GM21528 (cell line): ENCODE results near the gene DGLUCY.
"Not testable (repeated sequence)": the region's sequence is repeated elsewhere in the genome, so short reads cannot be mapped to it uniquely, and the experiment has no call there.

Source experiments
- ATAC-seq: cut with Tn5 transposase; IDR thresholded peaks from one replicate; pipeline ENCODE4 v1.9.1; 2021; ENCODE audit warnings: mild to moderate bottlenecking, moderate library complexity; ENCODE audit not compliant: unreplicated experiment, low FRiP score

DGLUCY gene

DNA sequence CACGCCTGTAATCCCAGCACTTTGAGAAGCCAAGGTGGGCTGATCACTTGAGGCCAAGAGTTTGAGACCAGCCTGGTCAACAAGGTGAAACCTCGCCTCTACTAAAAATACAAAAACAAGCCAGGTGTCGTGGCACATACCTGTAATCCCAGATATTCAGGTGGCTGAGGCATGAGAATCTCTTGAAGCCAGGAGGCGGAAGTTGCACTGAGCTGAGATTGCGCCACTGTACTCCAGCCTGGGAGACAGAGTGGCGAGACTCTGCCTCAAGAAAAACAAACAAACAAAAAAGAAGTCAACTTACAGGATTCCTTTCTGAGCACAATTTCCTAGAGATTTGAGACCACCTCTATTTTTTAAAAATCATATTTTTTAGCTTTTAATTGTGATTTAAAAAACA, 45.3 kb downstream of the DGLUCY start:
- no peak for ATAC-seq

DNA sequence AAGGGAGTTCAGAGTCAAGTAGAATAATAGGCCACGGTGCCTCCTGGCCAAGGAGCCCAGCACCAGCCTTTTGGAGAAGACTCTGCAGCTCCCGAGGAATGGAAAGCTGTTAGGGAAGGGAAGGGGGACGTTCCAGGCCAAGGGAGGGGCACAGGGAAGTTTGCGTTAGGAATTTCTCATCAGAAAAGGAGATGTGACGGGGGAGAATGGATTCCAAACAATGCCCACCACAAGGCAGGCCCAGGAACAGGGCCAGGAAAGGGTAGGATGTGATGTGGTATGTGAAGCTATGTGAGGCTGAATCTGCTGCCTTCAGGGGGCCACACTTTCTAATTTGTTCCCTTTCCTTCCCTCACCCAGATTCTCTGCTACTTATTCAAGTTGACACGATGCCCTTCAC, 46.0 kb downstream of the DGLUCY start:
- ATAC-seq = no peak

DNA sequence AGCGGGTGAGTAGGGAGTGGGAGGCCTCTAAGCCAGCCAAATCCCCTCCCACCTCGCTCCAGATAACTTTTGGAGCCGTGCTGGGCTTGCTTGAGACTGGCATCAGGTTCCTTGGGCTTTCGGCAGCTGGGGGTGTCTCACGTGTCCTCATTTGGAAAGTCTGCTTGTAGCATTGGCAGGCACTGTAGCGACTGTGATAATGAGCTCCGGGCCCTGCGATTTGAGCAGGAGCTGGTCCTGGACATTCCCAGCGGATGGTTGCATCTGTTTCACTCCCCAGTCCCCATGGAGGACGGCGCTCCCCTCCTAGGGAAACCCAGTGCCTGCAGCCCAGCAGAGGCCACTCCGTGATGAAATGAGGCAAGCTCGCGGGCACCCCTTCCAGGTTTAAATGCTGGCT, 49.4 kb downstream of the DGLUCY start:
- no peak for ATAC-seq

DNA sequence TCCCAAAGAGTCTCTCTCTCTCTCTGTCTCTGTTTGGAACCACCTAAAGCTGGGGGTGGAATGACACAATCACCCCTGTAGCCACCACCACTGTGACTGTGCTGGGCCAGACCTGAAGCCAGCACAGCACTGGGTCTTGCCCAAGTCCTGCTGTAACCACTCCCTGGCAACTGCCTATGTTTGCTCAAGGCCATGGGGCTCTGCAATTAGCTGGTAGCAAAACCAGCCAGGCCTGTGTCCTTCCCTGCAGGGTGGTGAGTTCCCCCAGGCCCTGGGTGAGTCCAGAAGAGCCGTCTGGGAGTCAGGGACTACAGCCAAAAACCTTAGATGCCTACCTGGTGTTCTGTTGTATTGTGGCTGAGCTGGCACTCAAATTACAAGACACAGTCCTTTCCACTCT, 50.8 kb downstream of the DGLUCY start:
- ATAC-seq = no peak

DNA sequence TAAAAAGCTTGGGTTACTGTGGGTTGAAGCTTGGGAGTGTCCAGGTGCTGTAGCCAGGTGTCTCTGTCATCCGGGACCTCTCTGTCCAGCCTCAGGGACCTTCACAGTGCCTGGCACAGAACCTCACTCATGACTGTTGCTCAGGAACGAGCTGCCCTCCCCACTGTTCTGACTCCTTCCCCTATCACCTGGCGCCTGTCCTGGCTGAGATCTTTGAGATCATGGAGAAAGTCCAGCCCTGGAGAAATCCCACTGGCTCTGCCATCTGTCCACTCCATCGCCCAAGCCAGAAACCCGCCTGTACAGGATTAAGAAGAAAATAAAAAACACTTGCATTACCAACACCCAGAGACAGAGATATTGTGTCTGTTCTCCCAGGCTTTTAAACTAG, 53.5 kb downstream of the DGLUCY start:
- no peak for ATAC-seq

DNA sequence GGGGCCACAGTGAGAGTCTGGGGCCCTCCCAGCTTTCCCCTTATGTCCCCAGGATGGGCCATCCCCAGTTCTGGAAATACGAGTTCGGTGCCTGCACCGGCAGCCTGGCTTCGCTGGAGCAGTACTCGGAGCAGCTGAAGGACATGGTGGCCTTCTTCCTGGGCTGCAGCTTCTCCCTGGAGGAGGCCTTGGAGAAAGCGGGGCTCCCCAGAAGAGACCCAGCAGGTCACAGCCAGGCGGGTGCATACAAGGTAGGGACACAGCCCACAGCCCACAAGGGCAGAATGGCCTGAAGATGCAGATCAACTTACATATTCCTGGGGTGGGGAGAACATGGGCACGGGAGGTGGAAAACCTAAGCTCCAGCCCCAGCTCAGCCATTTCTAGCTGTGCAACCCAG, 56.1 kb downstream of the DGLUCY start:
- no peak for ATAC-seq

DNA sequence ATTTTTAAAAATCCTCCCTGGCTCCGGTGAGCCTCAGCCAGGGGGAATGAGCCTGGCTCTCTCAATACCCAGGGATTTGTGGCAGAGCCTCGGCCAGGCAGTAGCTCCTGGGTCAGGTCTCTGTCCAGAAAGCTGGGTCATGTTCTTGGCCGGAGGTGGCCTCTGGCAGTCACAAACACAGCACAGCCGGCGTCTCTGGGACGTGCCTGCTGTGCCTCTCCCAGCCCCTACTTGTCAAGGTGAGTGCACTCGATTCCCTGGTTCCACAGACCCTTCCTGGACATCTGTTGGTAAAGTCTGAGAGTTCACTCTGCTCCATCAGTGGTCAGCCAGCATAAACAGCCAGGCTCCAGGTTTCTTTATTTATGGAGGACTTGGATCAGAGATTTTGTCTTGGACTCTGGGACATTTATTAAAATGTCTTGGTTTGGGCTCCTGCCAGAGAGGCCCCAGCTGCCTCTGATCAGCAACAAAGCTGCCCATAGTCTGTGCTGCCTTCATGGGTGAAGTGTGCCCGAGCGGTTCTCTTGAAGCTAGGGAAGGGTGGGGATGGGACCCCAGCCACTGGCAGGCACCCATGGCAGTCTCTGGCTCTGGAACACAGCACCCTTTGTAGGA, 56.7 kb downstream of the DGLUCY start:
- no peak for ATAC-seq

DNA sequence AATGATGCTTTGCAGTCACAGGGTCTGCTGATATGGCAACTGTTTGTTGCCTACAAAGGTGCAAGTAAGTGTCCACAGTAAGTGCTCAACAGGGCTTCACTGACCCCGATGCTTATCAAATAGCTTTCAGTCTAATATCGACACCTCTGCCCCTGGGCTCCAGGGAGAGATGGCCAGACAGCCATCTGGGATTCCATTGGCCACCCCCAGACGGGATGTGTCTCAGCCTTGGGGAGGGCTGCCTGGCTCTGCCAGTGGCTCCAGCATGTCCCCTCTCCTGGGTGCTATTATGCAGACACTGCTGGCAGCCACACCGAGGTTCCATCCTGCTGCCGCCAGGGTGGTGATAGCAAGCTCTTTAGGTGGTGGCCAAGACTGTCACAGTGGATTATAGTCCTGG, 57.4 kb downstream of the DGLUCY start:
- ATAC-seq = no peak

DNA sequence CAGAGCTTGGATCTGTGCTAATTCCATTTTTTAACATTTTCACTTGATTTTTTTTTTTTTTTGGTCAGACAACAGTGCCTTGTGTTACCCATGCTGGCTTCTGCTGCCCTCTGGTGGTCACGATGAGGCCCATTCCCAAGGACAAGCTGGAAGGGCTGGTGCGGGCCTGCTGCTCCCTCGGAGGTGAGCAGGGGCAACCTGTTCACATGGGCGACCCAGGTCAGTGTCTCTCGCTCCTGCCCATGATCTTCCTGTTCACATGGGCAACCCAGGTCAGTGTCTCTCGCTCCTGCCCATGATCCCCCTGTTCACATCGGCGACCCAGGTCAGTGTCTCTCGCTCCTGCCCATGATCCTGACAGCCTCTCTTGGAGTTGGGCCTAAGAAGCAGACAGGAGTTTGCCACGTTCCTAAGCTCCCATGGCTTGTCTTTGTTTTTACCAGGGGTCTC, 59.4 kb downstream of the DGLUCY start:
- ATAC-seq = no peak

DNA sequence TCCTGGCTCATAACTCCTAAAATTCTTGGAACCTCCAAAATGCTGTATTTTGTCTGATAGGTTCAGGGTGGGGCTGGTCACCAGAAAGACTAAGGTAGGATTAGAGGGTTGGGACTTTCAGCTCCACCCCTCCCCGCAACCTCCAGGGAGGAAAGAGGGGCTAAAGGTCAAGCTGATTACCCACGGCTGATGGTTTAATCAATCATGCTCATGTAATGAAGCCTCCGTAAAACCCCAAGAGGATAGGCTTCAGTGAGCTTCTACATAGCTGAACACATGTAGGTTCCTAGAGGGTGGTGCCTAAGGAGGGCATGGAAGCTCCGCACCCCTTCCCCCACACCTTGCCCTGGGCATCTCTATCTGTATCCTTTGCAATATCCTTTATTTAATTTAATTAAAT, 60.0 kb downstream of the DGLUCY start:
- ATAC-seq = no peak

DNA sequence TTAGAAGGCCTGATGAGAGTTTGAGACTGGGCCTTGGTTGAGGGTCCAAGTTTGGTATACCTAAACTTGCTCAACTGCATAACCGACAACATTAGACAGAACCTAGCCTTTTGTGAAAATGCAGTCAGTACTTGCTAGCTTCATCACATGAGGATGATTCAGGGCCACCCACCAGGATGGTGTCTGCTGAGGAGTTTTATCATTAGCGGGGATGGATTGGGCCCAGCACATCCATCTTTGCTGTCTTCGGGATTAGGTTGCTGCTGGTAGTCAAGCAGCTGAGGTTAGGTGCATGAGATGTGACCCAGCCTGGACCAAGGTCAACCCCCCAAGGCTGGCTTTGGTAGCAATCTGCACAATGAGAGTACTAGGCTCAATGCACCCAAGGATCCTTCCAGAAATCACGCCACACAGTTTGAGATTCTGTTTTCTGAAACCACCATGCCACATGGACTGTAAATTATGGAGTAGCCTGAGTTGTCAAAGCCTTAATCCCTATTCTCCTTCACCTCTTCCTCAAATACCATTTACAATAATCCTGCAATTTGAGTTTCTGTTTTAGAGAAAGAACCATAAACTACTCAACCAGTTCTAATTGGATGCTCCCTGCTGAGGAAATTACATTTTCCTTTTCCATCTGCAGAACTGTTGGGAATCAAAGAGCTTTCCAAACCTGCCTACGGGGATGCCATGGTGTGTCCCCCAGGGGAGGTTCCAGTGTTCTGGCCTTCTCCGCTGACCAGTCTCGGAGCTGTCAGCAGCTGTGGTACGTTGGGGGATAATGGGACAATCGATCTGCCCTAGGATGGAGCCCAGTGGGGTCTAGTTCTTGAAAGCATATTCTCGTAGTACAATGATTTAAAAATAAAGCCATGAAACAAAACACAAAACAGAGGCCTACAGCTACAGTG, 61.7 kb downstream of the DGLUCY start:
- no peak for ATAC-seq

DNA sequence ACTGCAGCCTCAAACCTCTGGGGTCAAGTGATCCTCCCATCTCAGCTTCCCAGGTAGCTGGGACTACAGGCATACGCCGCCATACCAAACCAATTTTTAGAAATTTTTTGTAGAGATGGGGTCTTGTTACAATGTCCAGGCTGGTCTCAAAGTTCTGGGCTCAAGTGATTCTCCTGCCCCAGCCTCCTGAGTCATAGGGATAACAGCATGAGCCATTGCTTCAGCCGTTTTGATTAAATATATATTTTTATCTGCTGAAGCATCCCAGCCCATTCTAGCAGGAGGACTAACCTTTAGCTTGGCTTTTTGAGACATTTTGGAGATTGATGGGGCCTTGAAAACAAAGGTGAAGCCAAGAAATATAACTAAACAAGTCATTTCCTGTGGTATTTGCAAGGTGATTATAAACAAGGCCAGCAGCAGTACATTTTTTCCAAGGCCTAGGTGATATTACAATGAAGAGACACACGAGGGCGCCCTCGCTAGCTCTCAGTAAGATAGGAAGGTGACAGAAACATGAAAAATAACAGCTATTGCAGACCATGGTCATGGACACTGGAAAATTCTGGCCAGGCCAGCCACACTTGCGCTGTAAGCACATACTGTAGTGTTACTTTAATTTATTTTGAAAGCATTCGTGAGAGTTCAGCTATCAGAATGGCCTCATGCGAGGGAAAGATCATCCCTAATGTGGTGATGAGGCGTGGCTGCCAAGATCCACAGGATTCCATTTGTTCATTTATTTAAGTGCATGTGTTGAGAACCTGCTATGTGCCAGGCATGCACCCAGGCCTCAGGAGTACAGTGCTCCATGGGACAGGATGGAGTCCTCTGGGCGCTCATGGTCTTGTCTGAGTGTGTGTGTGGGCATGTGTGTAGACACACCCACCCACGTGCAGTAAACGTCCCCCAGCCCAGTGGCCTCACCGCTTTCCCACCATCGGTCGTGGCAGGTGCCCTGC, 63.5 kb downstream of the DGLUCY start:
- ATAC-seq = no peak

DNA sequence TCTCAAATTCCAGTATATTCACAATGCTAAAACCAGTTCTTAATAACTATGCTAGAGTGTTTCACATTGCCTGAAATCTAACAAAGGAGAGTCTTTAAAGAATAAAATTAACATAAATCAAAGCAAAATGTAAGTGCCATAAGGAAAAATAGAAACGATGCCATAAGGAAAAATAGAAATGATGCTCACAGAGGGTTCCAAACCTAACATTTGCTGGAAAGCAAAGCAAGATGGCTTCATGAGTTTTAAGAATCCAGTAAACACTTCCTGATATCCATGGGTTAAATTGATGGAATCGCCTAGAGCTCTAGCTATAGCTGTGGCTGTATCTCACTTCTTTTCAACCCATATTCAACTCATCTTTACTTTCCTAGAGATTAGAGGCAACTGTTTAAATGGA, 66.7 kb downstream of the DGLUCY start:
- ATAC-seq = no peak

DNA sequence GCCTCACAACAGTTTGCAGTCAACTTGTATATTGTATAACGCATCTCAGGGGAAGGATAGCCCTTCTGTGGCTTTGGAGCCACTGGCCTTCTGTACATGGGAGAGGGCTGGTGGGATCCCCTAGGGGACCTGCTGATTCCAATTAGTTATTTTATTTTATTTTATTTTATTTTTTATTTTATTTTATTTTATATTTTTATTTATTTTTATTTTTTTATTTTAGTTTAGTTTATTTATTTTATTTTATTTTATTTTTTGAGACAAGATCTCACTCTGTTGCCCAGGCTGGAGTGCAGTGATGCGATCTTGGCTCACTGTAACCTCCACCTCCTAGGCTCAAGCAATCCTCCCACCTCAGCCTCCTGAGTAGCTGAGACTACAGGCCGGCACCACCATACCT, 68.9 kb downstream of the DGLUCY start:
- not testable (repeated sequence) for ATAC-seq

DNA sequence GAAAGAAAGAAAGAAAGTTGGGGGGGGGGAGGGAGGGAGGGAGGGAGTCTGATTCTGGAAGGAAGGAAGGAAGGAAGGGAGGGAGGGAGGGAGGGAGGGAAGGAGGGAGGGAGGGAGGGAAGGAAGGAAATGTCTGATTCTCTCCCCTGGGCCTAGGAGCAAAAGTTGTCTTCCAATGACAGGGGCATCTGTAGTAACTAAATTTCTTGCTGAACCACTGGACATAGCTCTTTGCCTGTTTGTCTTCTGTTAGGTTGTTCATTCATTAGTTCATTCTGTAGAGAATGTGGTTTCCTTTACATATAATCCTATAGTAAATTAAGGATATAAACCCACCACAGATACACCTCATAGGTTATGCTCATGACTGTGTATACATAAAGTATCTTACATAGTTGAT, 70.7 kb downstream of the DGLUCY start:
- no peak for ATAC-seq

DNA sequence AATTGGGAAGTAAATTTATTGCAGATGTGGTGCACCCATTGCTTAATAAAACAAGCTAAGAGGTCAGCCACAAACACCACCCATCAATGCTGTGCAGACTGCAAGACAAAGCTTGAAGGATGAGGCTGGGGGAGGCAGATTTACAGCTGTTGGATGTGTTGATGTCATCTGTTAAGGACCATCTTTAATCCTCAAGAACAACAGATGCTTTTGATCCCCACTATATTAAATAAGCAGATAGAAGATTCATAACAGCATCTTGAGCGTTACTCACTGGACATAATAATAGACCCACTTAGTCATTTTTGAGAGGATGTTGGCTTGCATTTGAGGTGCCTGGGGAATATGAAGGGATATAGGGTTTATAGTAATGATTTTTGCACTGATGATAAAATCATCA, 71.8 kb downstream of the DGLUCY start:
- ATAC-seq = no peak

DNA sequence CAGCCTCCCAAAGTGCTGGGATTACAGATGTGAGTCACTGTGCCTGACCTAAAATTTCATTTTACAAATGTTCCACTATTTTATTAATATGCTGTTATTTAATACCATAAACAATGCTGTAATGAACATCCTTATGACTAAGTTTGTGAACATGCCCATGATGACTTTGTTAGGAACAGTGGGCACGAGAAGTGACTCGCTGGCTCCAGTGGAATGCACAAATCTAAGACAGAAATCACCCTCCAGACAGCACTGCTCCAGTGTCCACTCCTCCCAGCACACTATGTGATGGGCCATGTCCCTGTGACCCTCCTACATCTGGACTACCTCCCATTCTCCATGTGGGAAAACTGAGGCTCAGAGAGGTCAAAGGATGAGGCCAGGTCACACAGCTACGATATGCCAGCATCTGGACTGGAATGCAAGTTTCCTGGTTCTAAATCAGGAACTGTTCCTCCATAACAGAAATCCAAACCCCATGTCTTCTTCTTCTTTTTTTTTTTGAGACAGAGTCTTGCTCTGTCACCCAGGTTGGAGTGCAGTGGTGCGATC, 72.7 kb downstream of the DGLUCY start:
- no peak for ATAC-seq

DNA sequence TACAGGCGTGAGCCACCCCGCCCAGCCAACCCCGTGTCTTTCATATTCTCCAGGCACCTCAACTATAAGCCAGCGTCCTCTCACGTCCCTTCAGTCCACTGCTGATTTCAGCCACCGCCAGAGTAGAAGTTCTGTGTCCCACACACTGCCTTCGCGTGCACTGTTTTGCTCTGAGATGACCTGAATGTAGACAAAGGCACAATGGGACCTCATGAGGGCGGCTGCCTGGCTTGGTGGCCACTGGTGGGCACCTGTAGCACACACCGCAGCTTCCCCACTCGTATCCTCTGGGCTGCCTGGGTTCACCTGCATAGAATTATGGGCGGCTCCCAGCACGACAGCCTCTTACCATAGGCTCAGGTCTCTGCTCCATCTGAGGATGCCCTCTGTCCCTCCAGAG, 73.4 kb downstream of the DGLUCY start:
- ATAC-seq = no peak

DNA sequence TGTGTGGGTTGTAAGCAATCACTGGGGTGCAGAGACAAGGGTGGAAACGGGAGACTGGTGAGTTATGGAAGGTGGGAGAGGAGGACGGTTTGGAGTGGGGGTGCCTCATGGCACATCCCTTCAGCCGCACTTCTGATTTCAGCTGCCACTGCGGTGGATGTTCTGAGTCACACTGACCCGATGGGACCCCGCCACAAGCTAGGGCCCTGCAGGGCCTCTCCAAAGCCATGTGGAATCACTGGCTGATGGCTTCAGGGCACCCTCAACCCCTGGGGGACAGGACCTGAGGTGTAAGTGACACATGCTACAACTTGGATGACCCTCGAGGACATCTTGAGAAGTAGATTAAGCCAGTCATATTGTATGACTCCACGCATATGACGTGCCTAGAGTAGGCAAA, 77.0 kb downstream of the DGLUCY start:
- ATAC-seq = no peak

DNA sequence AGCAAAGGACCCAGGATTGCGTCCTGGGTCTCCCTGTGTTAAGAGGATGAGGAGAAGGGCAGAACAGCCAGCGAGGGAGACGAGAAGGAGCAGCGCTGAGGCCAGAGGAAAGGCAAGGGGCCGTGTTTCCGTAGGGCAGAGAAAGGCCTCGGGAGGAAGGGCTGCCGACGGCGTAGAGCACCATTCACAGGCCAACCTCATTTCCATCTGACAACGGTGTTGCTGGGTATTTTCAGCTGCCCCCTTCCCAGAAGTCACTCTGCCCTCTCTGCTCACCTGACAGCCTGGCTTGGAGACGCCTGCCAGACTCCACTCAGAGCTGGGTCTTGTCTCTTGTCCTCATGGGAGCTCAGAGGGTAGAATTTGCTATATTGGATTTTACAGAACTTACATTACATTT, 79.2 kb downstream of the DGLUCY start:
- no peak for ATAC-seq

DNA sequence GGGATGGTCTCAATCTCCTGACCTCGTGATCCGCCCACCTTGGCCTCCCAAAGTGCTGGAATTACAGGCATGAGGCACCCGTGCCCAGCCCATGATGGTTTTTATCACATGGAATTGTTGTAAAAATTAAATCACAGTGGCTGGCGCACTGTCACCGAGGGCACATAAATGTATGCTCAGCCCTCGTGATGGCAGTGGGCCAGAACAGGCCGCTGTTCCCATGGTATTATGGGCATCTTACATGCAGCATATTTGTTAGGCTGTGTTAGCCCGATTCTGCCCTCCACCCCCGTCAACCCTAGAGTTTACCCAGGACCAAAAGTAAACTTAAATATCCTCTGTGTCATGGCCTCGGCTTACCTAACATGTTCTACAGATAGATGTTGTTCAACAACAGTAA, 82.0 kb downstream of the DGLUCY start:
- ATAC-seq = no peak
